Dendritic cell treated with granulocyte-macrophage colony-stimulating factor and Interleukin-4, amounts not matched to agents 40 ng/mL and 50 ng/mL, for 4 days (primary cell): ENCODE measurements around the gene TBXA2R.
"Not testable (repeated sequence)": the region's sequence is repeated elsewhere in the genome, so short reads cannot be mapped to it uniquely, and the experiment has no call there.

Experiments
- H3K27ac Mint-ChIP-seq: one replicate; pipeline ENCODE4 v1.8.0; 2022; ENCODE audit warnings: mild to moderate bottlenecking, mixed read lengths
- H3K27me3 Mint-ChIP-seq: one replicate; pipeline ENCODE4 v1.8.0; 2022; ENCODE audit warnings: mild to moderate bottlenecking, mixed read lengths
- H3K36me3 Mint-ChIP-seq: one replicate; pipeline ENCODE4 v1.8.0; 2022; ENCODE audit warnings: low read depth, mixed read lengths
- H3K4me1 Mint-ChIP-seq: one replicate; pipeline ENCODE4 v1.8.0; 2022; ENCODE audit warnings: low read depth, mixed read lengths
- H3K4me3 Mint-ChIP-seq: one replicate; pipeline ENCODE4 v1.8.0; 2022; ENCODE audit warnings: mild to moderate bottlenecking, moderate library complexity, mixed read lengths
- H3K9me3 Mint-ChIP-seq: one replicate; pipeline ENCODE4 v1.8.0; 2022; ENCODE audit warnings: mixed read lengths
- intact Hi-C: fragments of 100-400 bp; cut with micrococcal nuclease; formaldehyde crosslinking; loops from one replicate; pipeline ENCODE4 v1.15.0; 2022

Gene TBXA2R

GRCh38 chr19:3606690-3607289 is at the start of gene TBXA2R:
TSS of gene TBXA2R (minus strand) at chr19:3606875. CDS start at chr19:3600634, 6,241 bp downstream.
- Mint-ChIP-seq H3K4me3 (peak within 1 kb of the TSS; percentile 60), H3K36me3 (peaks cover 22% of the 10 kb centered on the region), H3K27ac (peak within 1 kb of the TSS; percentile 74), H3K4me1 (peaks cover 32% of the 10 kb centered on the region), H3K9me3 (peaks cover 7% of the 10 kb centered on the region), H3K27me3 (peaks cover 16% of the 10 kb centered on the region)
- intact Hi-C loops, result no loop called here

GRCh38 chr19:3656073-3656746 is 49.5 kb upstream of the TBXA2R start:
- intact Hi-C loops, result no loop called here
- no peaks in the 10 kb centered on the region for H3K4me1 Mint-ChIP-seq

GRCh38 chr19:3655402-3656072 is 48.9 kb upstream of the TBXA2R start:
- Mint-ChIP-seq H3K4me1 (no peaks in the 10 kb centered on the region), H3K27me3 (no peaks in the 10 kb centered on the region), H3K27ac (no peak overlapping the region), H3K9me3 (no peaks in the 10 kb centered on the region), H3K36me3 (peaks cover 100% of the 10 kb centered on the region), H3K4me3 (no peak overlapping the region)
- intact Hi-C loops, result no loop called here

More at GRCh38 chr19:3656073-3656746, 49.5 kb upstream of the TBXA2R start:
- peaks cover 100% of the 10 kb centered on the region for H3K36me3 Mint-ChIP-seq
- H3K9me3 Mint-ChIP-seq, result no peaks in the 10 kb centered on the region
- no peak overlapping the region for H3K4me3 Mint-ChIP-seq
- H3K27ac Mint-ChIP-seq, result no peak overlapping the region
- no peaks in the 10 kb centered on the region for H3K27me3 Mint-ChIP-seq

GRCh38 chr19:3653865-3654513 is 47.3 kb upstream of the TBXA2R start:
- Mint-ChIP-seq H3K27ac (no peak overlapping the region), H3K4me1 (no peaks in the 10 kb centered on the region), H3K36me3 (peaks cover 96% of the 10 kb centered on the region), H3K9me3 (no peaks in the 10 kb centered on the region), H3K27me3 (no peaks in the 10 kb centered on the region), H3K4me3 (no peak overlapping the region)
- intact Hi-C loops, result no loop called here

GRCh38 chr19:3653081-3653795 is 46.6 kb upstream of the TBXA2R start:
- H3K9me3 Mint-ChIP-seq, result no peaks in the 10 kb centered on the region
- H3K27me3 Mint-ChIP-seq, result no peaks in the 10 kb centered on the region
- H3K27ac Mint-ChIP-seq, result no peak overlapping the region
- no peaks in the 10 kb centered on the region for H3K4me1 Mint-ChIP-seq
- intact Hi-C loops, result no loop called here
- H3K4me3 Mint-ChIP-seq, result no peak overlapping the region
- peaks cover 96% of the 10 kb centered on the region for H3K36me3 Mint-ChIP-seq

- H3K27me3 Mint-ChIP-seq, result no peaks in the 10 kb centered on the region
- intact Hi-C loops, result no loop called here
- H3K4me3 Mint-ChIP-seq, result no peak overlapping the region
- no peaks in the 10 kb centered on the region for H3K4me1 Mint-ChIP-seq
- no peaks in the 10 kb centered on the region for H3K9me3 Mint-ChIP-seq
- H3K36me3 Mint-ChIP-seq, result peaks cover 96% of the 10 kb centered on the region
- H3K27ac Mint-ChIP-seq, result no peak overlapping the region
These were observed 45.7 kb upstream of the TBXA2R start for GRCh38 chr19:3652422-3652821.

DNA sequence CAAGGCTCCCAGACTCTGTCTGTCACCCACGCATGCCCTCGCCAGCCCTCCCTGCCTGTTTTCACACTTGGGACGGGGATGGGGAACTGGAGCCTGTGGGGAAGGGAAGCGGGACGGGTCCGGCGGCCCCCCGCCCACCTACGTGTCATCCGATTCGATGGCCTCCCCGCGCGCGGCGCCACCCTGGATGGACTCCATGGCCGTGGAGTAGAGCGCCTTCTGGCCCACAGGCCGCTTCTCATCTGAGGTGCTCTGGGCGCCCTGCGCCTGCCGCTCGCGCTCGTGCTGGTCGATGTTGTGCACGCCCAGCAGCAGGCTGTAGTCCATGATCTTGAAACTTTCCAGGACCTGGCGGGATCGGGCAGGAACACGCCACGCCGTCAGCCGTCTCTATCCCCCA is 45.0 kb upstream of the TBXA2R start:
- H3K4me1 Mint-ChIP-seq, result no peaks in the 10 kb centered on the region
- H3K27ac Mint-ChIP-seq, result no peak overlapping the region
- intact Hi-C loops, result no loop called here
- peaks cover 96% of the 10 kb centered on the region for H3K36me3 Mint-ChIP-seq
- H3K4me3 Mint-ChIP-seq, result no peak overlapping the region
- H3K27me3 Mint-ChIP-seq, result no peaks in the 10 kb centered on the region
- no peaks in the 10 kb centered on the region for H3K9me3 Mint-ChIP-seq

GRCh38 chr19:3649888-3650287 is 43.2 kb upstream of the TBXA2R start:
- Mint-ChIP-seq H3K9me3 (no peaks in the 10 kb centered on the region), H3K4me1 (no peaks in the 10 kb centered on the region), H3K27ac (no peak overlapping the region), H3K4me3 (no peak overlapping the region), H3K27me3 (no peaks in the 10 kb centered on the region), H3K36me3 (peaks cover 96% of the 10 kb centered on the region)
- intact Hi-C loops, result no loop called here

GRCh38 chr19:3648037-3648905 is 41.6 kb upstream of the TBXA2R start:
- Mint-ChIP-seq H3K36me3 (peaks cover 96% of the 10 kb centered on the region), H3K4me1 (peaks cover 2% of the 10 kb centered on the region), H3K9me3 (no peaks in the 10 kb centered on the region), H3K4me3 (no peak overlapping the region), H3K27ac (no peak overlapping the region), H3K27me3 (no peaks in the 10 kb centered on the region)
- intact Hi-C loops, result no loop called here

DNA sequence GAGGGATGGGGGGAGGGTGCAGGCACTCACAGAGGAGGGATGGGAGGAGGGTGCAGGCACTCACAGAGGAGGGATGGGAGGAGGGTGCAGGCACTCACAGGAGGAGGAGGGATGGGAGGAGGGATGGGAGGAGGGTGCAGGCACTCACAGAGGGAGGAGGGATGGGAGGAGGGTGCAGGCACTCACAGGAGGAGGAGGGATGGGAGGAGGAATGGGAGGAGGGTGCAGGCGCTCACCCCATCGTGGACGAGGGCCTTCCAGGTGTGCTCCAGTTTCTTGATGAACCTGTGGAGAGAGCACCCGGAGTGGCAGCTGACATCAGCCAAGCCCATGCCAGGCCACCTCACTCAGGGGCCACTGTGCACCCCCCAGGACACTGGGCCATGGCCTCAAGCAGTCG is 40.4 kb upstream of the TBXA2R start:
- H3K4me3 Mint-ChIP-seq, H3K27ac Mint-ChIP-seq, H3K27me3 Mint-ChIP-seq, H3K9me3 Mint-ChIP-seq, intact Hi-C loops: not testable (repeated sequence)
- Mint-ChIP-seq H3K4me1 (peaks cover 13% of the 10 kb centered on the region), H3K36me3 (peaks cover 96% of the 10 kb centered on the region)

- Mint-ChIP-seq H3K4me1 (peaks cover 14% of the 10 kb centered on the region), H3K9me3 (no peaks in the 10 kb centered on the region), H3K27ac (no peak overlapping the region), H3K36me3 (peaks cover 96% of the 10 kb centered on the region), H3K27me3 (no peaks in the 10 kb centered on the region), H3K4me3 (no peak overlapping the region)
- intact Hi-C loops, result no loop called here
These were observed 39.8 kb upstream of the TBXA2R start for GRCh38 chr19:3646336-3647092.

GRCh38 chr19:3645726-3646125 is 39.1 kb upstream of the TBXA2R start:
- H3K4me3 Mint-ChIP-seq, result no peak overlapping the region
- H3K9me3 Mint-ChIP-seq, result no peaks in the 10 kb centered on the region
- peaks cover 14% of the 10 kb centered on the region for H3K4me1 Mint-ChIP-seq
- no peaks in the 10 kb centered on the region for H3K27me3 Mint-ChIP-seq
- no peak overlapping the region for H3K27ac Mint-ChIP-seq
- intact Hi-C loops, result no loop called here
- H3K36me3 Mint-ChIP-seq, result peaks cover 96% of the 10 kb centered on the region
